Tibial nerve (tissue), 3 donors: ENCODE measurements around the gene PDCD11.

ENCODE experiments used
- POLR2A ChIP-seq, 2 donors: fragments of 450-650 bp; IDR thresholded peaks; one replicate each; pipeline ENCODE4 v1.6.1; 2017; ENCODE audit warnings: antibody characterized with exemption in 2 of 2, mild to moderate bottlenecking in 2 of 2, moderate library complexity in 2 of 2
- TF ChIP-seq, protein P1 (sequence below), 5 experiments: fragments of 200-600 bp in 3 of 5; fragments of 450-650 bp in 2 of 5; sonication (generic) in 3 of 5; IDR thresholded peaks; one replicate each; pipeline ENCODE4 v1.5.1; 2016 to 2019; ENCODE audit warnings: antibody characterized with exemption in 5 of 5, mild to moderate bottlenecking in 3 of 5, moderate library complexity in 2 of 5

DNA sequence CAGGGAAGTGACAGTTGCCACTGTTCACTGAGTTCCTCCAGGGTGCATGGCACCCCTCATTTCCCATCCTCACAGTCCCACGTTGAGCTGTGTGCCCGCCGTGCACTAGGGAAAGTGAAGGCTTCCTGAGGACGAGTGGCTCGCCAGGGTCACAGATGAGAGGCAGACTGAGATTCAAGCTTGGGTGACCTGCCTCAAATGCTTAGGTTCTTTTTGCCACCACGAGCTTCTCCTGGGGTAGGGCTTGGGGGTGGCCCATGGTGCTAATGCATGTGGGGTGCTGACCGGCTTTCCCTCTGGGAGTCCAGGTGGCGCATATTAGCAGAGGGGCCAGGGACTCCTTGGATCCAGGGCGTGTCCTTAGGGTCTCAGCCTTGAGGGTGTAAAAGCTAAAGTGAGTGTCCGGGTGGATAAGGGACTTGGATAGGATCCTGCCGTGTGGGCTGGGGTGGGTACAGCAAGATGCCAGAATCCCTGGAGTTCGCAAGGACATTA is 53.8 kb downstream of the PDCD11 start:
- TF ChIP-seq, protein P1, sequence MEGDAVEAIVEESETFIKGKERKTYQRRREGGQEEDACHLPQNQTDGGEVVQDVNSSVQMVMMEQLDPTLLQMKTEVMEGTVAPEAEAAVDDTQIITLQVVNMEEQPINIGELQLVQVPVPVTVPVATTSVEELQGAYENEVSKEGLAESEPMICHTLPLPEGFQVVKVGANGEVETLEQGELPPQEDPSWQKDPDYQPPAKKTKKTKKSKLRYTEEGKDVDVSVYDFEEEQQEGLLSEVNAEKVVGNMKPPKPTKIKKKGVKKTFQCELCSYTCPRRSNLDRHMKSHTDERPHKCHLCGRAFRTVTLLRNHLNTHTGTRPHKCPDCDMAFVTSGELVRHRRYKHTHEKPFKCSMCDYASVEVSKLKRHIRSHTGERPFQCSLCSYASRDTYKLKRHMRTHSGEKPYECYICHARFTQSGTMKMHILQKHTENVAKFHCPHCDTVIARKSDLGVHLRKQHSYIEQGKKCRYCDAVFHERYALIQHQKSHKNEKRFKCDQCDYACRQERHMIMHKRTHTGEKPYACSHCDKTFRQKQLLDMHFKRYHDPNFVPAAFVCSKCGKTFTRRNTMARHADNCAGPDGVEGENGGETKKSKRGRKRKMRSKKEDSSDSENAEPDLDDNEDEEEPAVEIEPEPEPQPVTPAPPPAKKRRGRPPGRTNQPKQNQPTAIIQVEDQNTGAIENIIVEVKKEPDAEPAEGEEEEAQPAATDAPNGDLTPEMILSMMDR (IDR thresholded peaks at IDR 0.05) = no peak
- no peak for TF ChIP-seq POLR2A (IDR thresholded peaks at IDR 0.05)
